DND-41 (cell line): ENCODE results near the gene BAIAP2L2.

Source experiments
- ATAC-seq: fragments of 200-7000 bp; cut with Tn5 transposase; 3 replicates; pipeline ENCODE4 v1.9.1; 2021; ENCODE audit warnings: low read depth; ENCODE audit not compliant: insufficient read depth
- DNase-seq: peaks from one replicate; pipeline ENCODE4 v3.0.0-alpha.2; 2020
- H2AFZ ChIP-seq: 2 replicates; pipeline ENCODE4 v1.6.0; 2012; ENCODE audit warnings: low read depth, low read length
- H3K27ac ChIP-seq: 2 replicates; pipeline ENCODE4 v1.5.1; 2012; ENCODE audit warnings: low read length, inconsistent platforms
- H3K27me3 ChIP-seq: fragments of 200-600 bp; sonication (generic); 2 replicates; pipeline ENCODE4 v1.6.0; 2012; ENCODE audit warnings: low read length, mild to moderate bottlenecking, inconsistent platforms; ENCODE audit not compliant: insufficient read depth, poor library complexity
- H3K36me3 ChIP-seq: 2 replicates; pipeline ENCODE4 v1.5.1; 2012; ENCODE audit warnings: low read length, inconsistent platforms; ENCODE audit not compliant: insufficient read depth
- H3K4me1 ChIP-seq: 2 replicates; pipeline ENCODE4 v1.5.1; 2012; ENCODE audit warnings: mild to moderate bottlenecking, low read length; ENCODE audit not compliant: insufficient read depth
- H3K4me2 ChIP-seq: 2 replicates; pipeline ENCODE4 v1.6.0; 2012; ENCODE audit warnings: mild to moderate bottlenecking, moderate library complexity, low read length, inconsistent platforms; ENCODE audit not compliant: insufficient read depth
- H3K4me3 ChIP-seq, 2 experiments: fragments of 200-600 bp in 1 of 2; shearing (Covaris generic) in 1 of 2; 2 replicates each; pipeline ENCODE4 v1.5.1; 2012 to 2016; ENCODE audit warnings: inconsistent platforms in 2 of 2, low read length in 2 of 2, mild to moderate bottlenecking in 2 of 2, low read depth in 1 of 2, moderate library complexity in 1 of 2
- H3K79me2 ChIP-seq: 2 replicates; pipeline ENCODE4 v1.6.0; 2012; ENCODE audit warnings: low read length, inconsistent platforms; ENCODE audit not compliant: insufficient read depth
- H3K9ac ChIP-seq: 2 replicates; pipeline ENCODE4 v1.6.0; 2012; ENCODE audit warnings: low read depth, mild to moderate bottlenecking, inconsistent platforms, low read length, moderate library complexity
- H3K9me3 ChIP-seq: 2 replicates; pipeline ENCODE4 v1.5.1; 2012; ENCODE audit warnings: low read length, moderate library complexity, mild to moderate bottlenecking, inconsistent platforms; ENCODE audit not compliant: insufficient read depth, severe bottlenecking
- H4K20me1 ChIP-seq: 2 replicates; pipeline ENCODE4 v1.6.0; 2012; ENCODE audit warnings: low read length; ENCODE audit not compliant: insufficient read depth
- CTCF ChIP-seq: IDR thresholded peaks from 2 replicates; pipeline ENCODE4 v1.5.1; 2012; ENCODE audit warnings: borderline replicate concordance, low read length, moderate library complexity, mild to moderate bottlenecking; ENCODE audit not compliant: poor library complexity, severe bottlenecking; ENCODE audit errors: extremely low read depth
- EZH2 ChIP-seq: IDR thresholded peaks from 3 replicates; pipeline ENCODE4 v1.6.1; 2012; ENCODE audit warnings: borderline replicate concordance, low read depth, mild to moderate bottlenecking, moderate library complexity, low read length, inconsistent platforms; ENCODE audit not compliant: severe bottlenecking

BAIAP2L2 gene

DNA sequence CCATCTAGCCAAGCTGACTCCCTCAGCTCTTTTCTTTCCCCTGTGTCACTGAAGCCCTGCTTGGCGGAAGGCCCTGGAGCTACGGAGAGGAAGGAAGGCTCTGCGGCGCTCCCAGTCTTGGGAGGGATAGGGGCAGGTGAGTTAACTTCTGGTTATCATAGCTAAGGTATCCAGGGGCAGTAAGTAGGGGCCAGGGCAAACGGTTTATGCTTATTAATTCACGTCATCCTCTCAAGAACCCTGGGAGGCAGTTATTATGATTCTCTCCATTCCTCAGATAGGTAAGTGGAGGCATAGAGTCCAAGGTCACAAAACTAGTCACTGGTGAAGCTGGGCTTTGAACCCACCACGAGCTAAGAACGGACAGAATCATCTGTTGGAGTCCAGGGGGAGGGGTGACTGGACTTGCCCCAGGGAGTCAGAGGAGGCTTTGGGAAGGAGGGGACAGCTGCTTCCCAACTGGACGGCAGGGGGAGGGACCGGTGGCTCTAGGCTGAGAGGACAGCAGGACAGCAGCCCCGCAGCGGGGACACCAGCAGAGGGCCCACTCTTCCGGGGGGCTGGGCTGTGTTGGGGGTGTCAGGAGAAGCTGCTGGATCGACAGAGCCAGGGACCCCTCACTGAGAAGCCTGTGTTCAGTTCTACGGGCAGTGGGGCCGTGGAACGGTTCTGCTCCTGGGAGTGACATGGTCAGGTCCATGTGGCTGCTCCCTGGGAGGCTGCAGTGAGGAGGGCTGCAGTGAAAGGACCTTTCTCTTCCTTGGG, 3.5 kb downstream of the BAIAP2L2 start:
- Histone ChIP-seq H3K27ac (no peak overlapping the region), H3K4me3 (no peak overlapping the region), H3K4me1 (no peaks in the 10 kb centered on the region), H2AFZ (no peak overlapping the region), H4K20me1 (no peaks in the 10 kb centered on the region), H3K4me2 (no peak overlapping the region), H3K36me3 (peaks cover 7% of the 10 kb centered on the region), H3K79me2 (no peaks in the 10 kb centered on the region), H3K27me3 (no peaks in the 10 kb centered on the region), H3K9ac (no peak overlapping the region), H3K9me3 (no peaks in the 10 kb centered on the region)
- no peak for DNase-seq
- ATAC-seq, result no peak
- TF ChIP-seq EZH2 (no peak), CTCF (no peak)

GRCh38 chr22:38104084-38104483, 6.4 kb downstream of the BAIAP2L2 start:
- no peak for TF ChIP-seq EZH2
- peak; percentile 44 for TF ChIP-seq CTCF
- Histone ChIP-seq H3K9ac (no peak overlapping the region), H3K27me3 (no peaks in the 10 kb centered on the region), H3K4me1 (no peaks in the 10 kb centered on the region), H4K20me1 (no peaks in the 10 kb centered on the region), H3K9me3 (no peaks in the 10 kb centered on the region), H2AFZ (no peak overlapping the region), H3K79me2 (no peaks in the 10 kb centered on the region), H3K36me3 (no peaks in the 10 kb centered on the region), H3K4me2 (no peak overlapping the region), H3K27ac (no peak overlapping the region), H3K4me3 (no peak overlapping the region)
- DNase-seq (no peak), ATAC-seq (no peak)

DNA sequence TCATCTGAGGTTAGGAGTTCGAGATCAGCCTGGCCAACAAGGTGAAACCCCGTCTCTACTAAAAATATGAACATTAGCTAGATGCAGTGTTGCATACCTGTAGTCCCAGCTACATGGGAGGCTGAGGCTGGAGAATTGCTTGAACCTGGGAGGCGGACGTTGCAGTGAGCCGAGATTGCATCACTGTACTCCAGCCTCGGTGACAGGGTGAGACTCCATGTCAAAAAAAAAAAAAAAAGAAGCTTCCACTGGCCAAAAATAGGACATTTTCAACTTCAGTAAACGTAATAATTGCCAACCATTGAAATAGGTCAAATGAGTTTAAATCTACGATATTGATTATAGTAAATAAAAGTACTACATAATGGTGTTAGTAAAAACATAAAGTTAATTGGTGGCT, 6.8 kb downstream of the BAIAP2L2 start:
- ATAC-seq, result no peak
- no peak for TF ChIP-seq EZH2
- no peak for TF ChIP-seq CTCF
- H3K36me3 ChIP-seq, result no peaks in the 10 kb centered on the region
- H4K20me1 ChIP-seq, result no peaks in the 10 kb centered on the region
- no peak overlapping the region for H2AFZ ChIP-seq
- no peak overlapping the region for H3K4me2 ChIP-seq
- H3K9ac ChIP-seq, result no peak overlapping the region
- H3K79me2 ChIP-seq, result no peaks in the 10 kb centered on the region
- no peaks in the 10 kb centered on the region for H3K4me1 ChIP-seq
- no peak overlapping the region for H3K27ac ChIP-seq
- H3K9me3 ChIP-seq, result no peaks in the 10 kb centered on the region
- no peak for DNase-seq
- no peaks in the 10 kb centered on the region for H3K27me3 ChIP-seq
- no peak overlapping the region for H3K4me3 ChIP-seq
